H1 (cell line): ENCODE data around the gene SLX4. TPM values are rescaled to one million over a fixed set of nuclear protein-coding genes. Genes with fewer than 3 reads are reported as not detected.

Experiments used
- CTCF ChIA-PET: fragments of 300-600 bp; sonication (Branson Sonifier 250); formaldehyde crosslinking; loops from one replicate; lab custom pipeline; 2021; ENCODE audit not compliant: partially characterized antibody; lab: Charles Lee
- POLR2A ChIA-PET: fragments of 300-600 bp; sonication (Branson Sonifier 250); formaldehyde crosslinking; loops from one replicate; lab custom pipeline; 2021; ENCODE audit warnings: inconsistent platforms; ENCODE audit not compliant: partially characterized antibody; lab: Charles Lee
- DNase-seq, 2 experiments: peaks; one replicate each; pipeline versions ENCODE4 v3.0.0 to v3.0.0-alpha.2; 2010 to 2022; ENCODE audit warnings: low spot score in 2 of 2, low read depth in 1 of 2, mixed read lengths in 1 of 2
- FAIRE-seq: peaks from 2 replicates; lab custom pipeline; 2011; peaks lifted over from hg19 to GRCh38; lab: Jason Lieb, UNC
- H2AFZ ChIP-seq: 2 replicates; pipeline ENCODE4 v1.8.1; 2012; ENCODE audit warnings: low read length, inconsistent platforms
- H2AK5ac ChIP-seq: 2 replicates; pipeline ENCODE4 v1.6.1; 2013; ENCODE audit warnings: low read depth, low read length
- H2BK120ac ChIP-seq: replicated peaks from 2 replicates; pipeline ENCODE3; 2013; ENCODE audit warnings: low read depth, low read length, inconsistent platforms
- H2BK12ac ChIP-seq: 2 replicates; pipeline ENCODE4 v1.6.1; 2013; ENCODE audit warnings: low read depth, low read length
- H2BK15ac ChIP-seq: 2 replicates; pipeline ENCODE4 v1.6.1; 2013; ENCODE audit warnings: low read length
- H2BK20ac ChIP-seq: 2 replicates; pipeline ENCODE4 v1.6.1; 2013; ENCODE audit warnings: low read length
- H2BK5ac ChIP-seq: 2 replicates; pipeline ENCODE4 v1.6.1; 2013; ENCODE audit warnings: low read depth, low read length
- H3K14ac ChIP-seq: 2 replicates; pipeline ENCODE4 v1.6.1; 2013; ENCODE audit warnings: inconsistent platforms; ENCODE audit not compliant: insufficient read length
- H3K18ac ChIP-seq: 2 replicates; pipeline ENCODE4 v1.6.1; 2013; ENCODE audit warnings: low read length; ENCODE audit errors: extremely low read depth
- H3K23ac ChIP-seq: 2 replicates; pipeline ENCODE4 v1.6.1; 2013; ENCODE audit warnings: inconsistent platforms; ENCODE audit not compliant: insufficient read length
- H3K23me2 ChIP-seq: 2 replicates; pipeline ENCODE4 v1.6.1; 2013; ENCODE audit warnings: low read depth, low read length
- H3K27ac ChIP-seq: 2 replicates; pipeline ENCODE4 v1.6.1; 2011; ENCODE audit warnings: low read depth, low read length, inconsistent platforms
- H3K27me3 ChIP-seq, 4 experiments: replicated peaks in 1 of 4; 1 replicate in 1 of 4; 2 replicates in 3 of 4; pipeline versions ENCODE4 v1.6.1 to v1.8.1; 2011 to 2013; ENCODE audit warnings: low read length in 3 of 4, mild to moderate bottlenecking in 3 of 4, inconsistent platforms in 2 of 4, mixed read lengths in 2 of 4, moderate library complexity in 1 of 4; ENCODE audit not compliant: control insufficient read depth in 3 of 4, insufficient read depth in 3 of 4; ENCODE audit errors: extremely low read depth in 1 of 4
- H3K36me3 ChIP-seq, 4 experiments: 2 replicates each; pipeline versions ENCODE4 v1.6.1 to v1.8.1; 2011 to 2013; ENCODE audit warnings: mild to moderate bottlenecking in 4 of 4, low read length in 3 of 4, moderate library complexity in 2 of 4, control low read depth in 1 of 4, inconsistent platforms in 1 of 4; ENCODE audit not compliant: insufficient read depth in 4 of 4, control insufficient read depth in 2 of 4
- H3K4ac ChIP-seq: replicated peaks from 2 replicates; pipeline ENCODE3; 2013; ENCODE audit warnings: low read length, low read depth, mixed read lengths, inconsistent platforms; ENCODE audit not compliant: insufficient read length
- H3K4me1 ChIP-seq, 4 experiments: replicated peaks in 1 of 4; 1 replicate in 1 of 4; 2 replicates in 3 of 4; pipeline versions ENCODE4 v1.6.1 to v1.8.1; 2011 to 2013; ENCODE audit warnings: low read length in 3 of 4, inconsistent platforms in 2 of 4, mixed read lengths in 1 of 4; ENCODE audit not compliant: insufficient read depth in 4 of 4, control insufficient read depth in 3 of 4
- H3K4me2 ChIP-seq, 2 experiments: 2 replicates each; pipeline versions ENCODE4 v1.6.1 to v1.8.1; 2011 to 2013; ENCODE audit warnings: low read depth in 2 of 2, low read length in 2 of 2, control low read depth in 1 of 2, inconsistent platforms in 1 of 2, mild to moderate bottlenecking in 1 of 2; ENCODE audit not compliant: insufficient read depth in 1 of 2
- H3K4me3 ChIP-seq, 4 experiments: fragments of 200-600, 300-600 bp in 1 of 4; sonication (generic), shearing (Covaris generic), sonication (Bioruptor Twin) in 1 of 4; 2 replicates each; pipeline versions ENCODE4 v1.5.1 to v1.8.1; 2011 to 2016; ENCODE audit warnings: low read length in 4 of 4, low read depth in 3 of 4, control low read depth in 2 of 4, inconsistent platforms in 2 of 4, mild to moderate bottlenecking in 2 of 4, mixed read lengths in 1 of 4, moderate library complexity in 1 of 4; ENCODE audit not compliant: insufficient read depth in 2 of 4; ENCODE audit errors: extremely low read depth in 1 of 4
- H3K56ac ChIP-seq: replicated peaks from 2 replicates; pipeline ENCODE3; 2013; ENCODE audit warnings: low read depth, mild to moderate bottlenecking, mixed read lengths, low read length, inconsistent platforms; ENCODE audit not compliant: insufficient read length
- H3K79me1 ChIP-seq: 2 replicates; pipeline ENCODE4 v1.6.1; 2013; ENCODE audit warnings: low read depth, low read length, control low read depth
- H3K79me2 ChIP-seq, 2 experiments: 2 replicates each; pipeline versions ENCODE4 v1.6.1 to v1.8.1; 2012 to 2013; ENCODE audit warnings: low read length in 2 of 2, mild to moderate bottlenecking in 2 of 2, inconsistent platforms in 1 of 2; ENCODE audit not compliant: insufficient read depth in 2 of 2, control insufficient read depth in 1 of 2
- H3K9ac ChIP-seq, 4 experiments: replicated peaks in 1 of 4; 1 replicate in 1 of 4; 2 replicates in 3 of 4; pipeline versions ENCODE4 v1.6.1 to v1.8.1; 2011 to 2013; ENCODE audit warnings: low read depth in 3 of 4, low read length in 3 of 4, control low read depth in 2 of 4, mild to moderate bottlenecking in 2 of 4, moderate library complexity in 2 of 4, inconsistent platforms in 1 of 4; ENCODE audit errors: extremely low read depth in 1 of 4
- H3K9me3 ChIP-seq, 2 experiments: 2 replicates each; pipeline versions ENCODE4 v1.6.1 to v1.8.1; 2012 to 2013; ENCODE audit warnings: mild to moderate bottlenecking in 2 of 2, moderate library complexity in 2 of 2, control low read depth in 1 of 2, inconsistent platforms in 1 of 2, low read depth in 1 of 2, low read length in 1 of 2, mixed read lengths in 1 of 2; ENCODE audit not compliant: insufficient read depth in 2 of 2
- H4K20me1 ChIP-seq, 2 experiments: replicated peaks in 1 of 2; 2 replicates each; pipeline versions ENCODE3 to v1.8.1; 2011 to 2013; ENCODE audit warnings: inconsistent platforms in 2 of 2, low read length in 2 of 2, mild to moderate bottlenecking in 1 of 2; ENCODE audit not compliant: insufficient read depth in 2 of 2, control insufficient read depth in 1 of 2
- H4K5ac ChIP-seq: 2 replicates; pipeline ENCODE4 v1.6.1; 2013; ENCODE audit warnings: low read length, low read depth, mixed read lengths, inconsistent platforms; ENCODE audit not compliant: insufficient read length
- H4K8ac ChIP-seq: 2 replicates; pipeline ENCODE4 v1.8.0; 2013; ENCODE audit warnings: mild to moderate bottlenecking, moderate library complexity, low read length, inconsistent platforms; ENCODE audit not compliant: insufficient read depth; ENCODE audit errors: extremely low read depth
- H4K91ac ChIP-seq: replicated peaks from 2 replicates; pipeline ENCODE3; 2013; ENCODE audit warnings: low read length, mixed read lengths, inconsistent platforms; ENCODE audit not compliant: insufficient read length
- JUN ChIP-seq: IDR thresholded peaks from 2 replicates; pipeline ENCODE4 v1.6.1; 2011; ENCODE audit warnings: low read depth, mild to moderate bottlenecking, improper control_type of control experiment, low read length
- KDM4A ChIP-seq: IDR thresholded peaks from one replicate; pipeline ENCODE4 v1.7.1; 2012; ENCODE audit warnings: low read depth, mild to moderate bottlenecking, moderate library complexity, low read length, inconsistent platforms; ENCODE audit not compliant: severe bottlenecking
- WGBS, 2 experiments: shearing (Covaris generic) in 1 of 2; methylation state at CpG; one replicate each; pipeline versions ENCODE4 v1.1.6 to v1.1.7; 2013 to 2015; ENCODE audit warnings: low lambda C conversion rate in 2 of 2, mixed read lengths in 2 of 2, inconsistent platforms in 1 of 2, low coverage in 1 of 2, missing lambda C conversion rate in 1 of 2; ENCODE audit not compliant: insufficient replicate concordance in 2 of 2, insufficient coverage in 1 of 2, insufficient read length in 1 of 2; ENCODE audit errors: extremely low coverage in 1 of 2, missing lambda C conversion rate in 1 of 2; 5-methylcytosine and 5-hydroxymethylcytosine counted together
- polyA plus RNA-seq, 7 experiments: library from polyadenylated mRNA; depleted of rRNA in 3 of 7; stranded (reverse) in 5 of 7; unstranded in 2 of 7; fragments of >200 nt in 5 of 7; fragments of 200-250 nt in 2 of 7; gene quantifications; 1 replicate in 5 of 7; 2 replicates in 1 of 7; 4 replicates in 1 of 7; pipeline versions ENCODE4 v1.2.1 to v1.2.3, GENCODE V29; 2011 to 2013; ENCODE audit warnings: missing spikeins in 2 of 7, mixed read lengths in 2 of 7
- total RNA-seq: library from RNA; stranded (reverse); fragmentation: NEBNext Ultra II Directional; extraction: Animal tissue kit (Norgen Biotek cat#: 25700); gene quantifications from 2 replicates; pipeline ENCODE4 v1.2.1, GENCODE V29; 2021

Gene SLX4
- total and polyA plus RNA-seq, 2 of the 8 experiments (the other 6 are each of a cell fraction or from before 2014, with no cell fraction given): 4.4 to 11.4 TPM

DNA sequence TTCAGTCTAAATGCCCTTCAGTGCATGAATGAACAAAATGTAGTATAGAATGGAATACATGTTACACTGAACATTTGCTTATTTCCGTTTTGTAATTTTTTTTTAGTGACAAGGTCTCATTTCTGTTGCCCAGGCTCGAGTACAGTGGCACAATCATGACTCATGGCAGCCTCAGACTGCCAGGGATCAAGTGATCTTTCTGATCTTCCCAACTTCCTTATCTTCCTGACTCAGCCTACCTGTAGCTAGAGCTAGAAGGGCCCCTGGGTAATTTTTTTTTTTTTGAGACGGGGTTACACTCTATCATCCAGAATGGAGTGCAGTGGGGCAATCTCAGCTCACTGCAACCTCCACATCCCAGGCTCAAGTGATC is 7.3 kb upstream of the SLX4 start:
- no peak overlapping the region for H2AK5ac ChIP-seq
- no peaks in the 10 kb centered on the region for H4K20me1 ChIP-seq
- no peak overlapping the region for H2BK20ac ChIP-seq
- WGBS, 2 experiments: 85% methylated on average over 3 of the region's 3 CpGs; no CpG with 5 or more reads in 1 of the 2 experiments
- TF ChIP-seq KDM4A: no peak
- no peak for TF ChIP-seq JUN
- no peak overlapping the region for H2BK120ac ChIP-seq
- FAIRE-seq (no peak), DNase-seq (no peak)
- H3K36me3 ChIP-seq: no peaks in the 10 kb centered on the region; a peak in 1 of 8 replicates
- H3K4me3 ChIP-seq: no peak overlapping the region
- no peak overlapping the region for H2BK5ac ChIP-seq
- no peak overlapping the region for H2BK12ac ChIP-seq
- no peaks in the 10 kb centered on the region for H3K23me2 ChIP-seq
- no peak overlapping the region for H3K14ac ChIP-seq
- H2BK15ac ChIP-seq: no peak overlapping the region
- H3K9ac ChIP-seq: no peak overlapping the region
- H3K4ac ChIP-seq: no peak overlapping the region
- peaks cover 7% of the 10 kb centered on the region; the same call in 1 of the 2 replicates for H3K79me1 ChIP-seq
- H3K9me3 ChIP-seq: no peaks in the 10 kb centered on the region
- no peak overlapping the region for H4K8ac ChIP-seq
- ChIA-PET POLR2A (no interaction called here), CTCF (interaction anchor here (0.6 to 0.9 kb wide), 4 partner anchors 21 to 1320 kb away, joined by 3 to 6 read pairs (median 3); no protein-coding TSS in a partner anchor)
- no peak overlapping the region for H3K27ac ChIP-seq
- no peak overlapping the region for H3K18ac ChIP-seq
- no peak overlapping the region for H4K91ac ChIP-seq
- H2AFZ ChIP-seq: no peak overlapping the region
- H3K23ac ChIP-seq: no peak overlapping the region
- no peak overlapping the region for H3K56ac ChIP-seq
- H3K4me2 ChIP-seq: no peak overlapping the region
- no peaks in the 10 kb centered on the region for H3K4me1 ChIP-seq
- H3K79me2 ChIP-seq: peaks cover 0 to 28% of the 10 kb centered on the region in 2 experiments; a peak in 3 of 4 replicates
- no peak overlapping the region for H4K5ac ChIP-seq
- H3K27me3 ChIP-seq: no peaks in the 10 kb centered on the region
